PC-9 (cell line): ENCODE measurements around the gene RLN3. TPM values are rescaled to one million over a fixed set of nuclear protein-coding genes. Genes with fewer than 3 reads are reported as not detected.

Experiments used
- Bru-seq: library from RNA; stranded (reverse); fragments of 400-500 nt; gene quantifications from one replicate; lab custom pipeline; 2021; lab: Mats Ljungman, UMichigan
- BruChase-seq, 2 experiments: library from RNA; stranded (reverse); fragments of 400-500 nt; gene quantifications; one replicate each; lab custom pipeline; 2021; lab: Mats Ljungman, UMichigan
- BruUV-seq: library from RNA; stranded (reverse); fragments of 400-500 nt; replicated peaks from 2 replicates; lab custom pipeline; 2021; lab: Mats Ljungman, UMichigan
- CTCF ChIA-PET: fragments of 300-600 bp; sonication (Branson Sonifier 250); formaldehyde crosslinking; loops from one replicate; lab custom pipeline; 2022; ENCODE audit warnings: antibody characterized with exemption; lab: Charles Lee
- POLR2A ChIA-PET: fragments of 300-600 bp; sonication (Branson Sonifier 250); formaldehyde crosslinking; loops from one replicate; lab custom pipeline; 2022; ENCODE audit warnings: antibody characterized with exemption; ENCODE audit not compliant: unreplicated experiment; lab: Charles Lee
- DNase-seq, 2 experiments: peaks; one replicate each; pipeline versions ENCODE4 v3.0.0 to v3.0.0-alpha.2; 2015 to 2022; ENCODE audit warnings: mixed read lengths in 1 of 2
- H2AFZ ChIP-seq: fragments of 200-600 bp; sonication (generic); 2 replicates; pipeline ENCODE4 v1.8.1; 2017; ENCODE audit warnings: antibody characterized with exemption
- H3F3A ChIP-seq: fragments of 200-600 bp; sonication (generic); 2 replicates; pipeline ENCODE4 v1.8.1; 2017; ENCODE audit warnings: antibody characterized with exemption, mild to moderate bottlenecking, low read depth; ENCODE audit not compliant: insufficient read depth
- H3K27ac ChIP-seq: fragments of 200-600 bp; sonication (generic); 2 replicates; pipeline ENCODE4 v1.6.1; 2016; ENCODE audit warnings: mixed run types
- H3K27me3 ChIP-seq: fragments of 200-600 bp; sonication (generic); 2 replicates; pipeline ENCODE4 v1.6.1; 2016; ENCODE audit warnings: low read depth, mixed run types; ENCODE audit not compliant: insufficient read depth
- H3K36me3 ChIP-seq: fragments of 200-600 bp; sonication (generic); 2 replicates; pipeline ENCODE4 v1.6.1; 2016; ENCODE audit warnings: low read depth, mixed run types
- H3K4me1 ChIP-seq: fragments of 200-600 bp; sonication (generic); replicated peaks from 2 replicates; pipeline ENCODE4 v1.6.1; 2016; ENCODE audit warnings: mixed run types; ENCODE audit not compliant: insufficient read depth
- H3K4me2 ChIP-seq: fragments of 200-600 bp; sonication (generic); 2 replicates; pipeline ENCODE4 v1.6.1; 2017; ENCODE audit warnings: mixed run types
- H3K4me3 ChIP-seq: fragments of 200-600 bp; sonication (generic); 2 replicates; pipeline ENCODE4 v1.6.1; 2016; ENCODE audit warnings: mixed run types
- H3K79me2 ChIP-seq: fragments of 200-600 bp; sonication (generic); 2 replicates; pipeline ENCODE4 v1.6.1; 2017; ENCODE audit warnings: low read depth, mixed run types
- H3K9me2 ChIP-seq: fragments of 200-600 bp; sonication (generic); 2 replicates; pipeline ENCODE4 v1.8.1; 2017; ENCODE audit warnings: mild to moderate bottlenecking; ENCODE audit not compliant: insufficient read depth
- H3K9me3 ChIP-seq: fragments of 200-600 bp; sonication (generic); 2 replicates; pipeline ENCODE4 v1.8.1; 2016; ENCODE audit warnings: low read depth; ENCODE audit not compliant: insufficient read depth
- H4K20me1 ChIP-seq: fragments of 200-600 bp; sonication (generic); 2 replicates; pipeline ENCODE4 v1.8.1; 2017; ENCODE audit not compliant: insufficient read depth
- EZH2 ChIP-seq: fragments of 200-600 bp; sonication (generic); IDR thresholded peaks from 2 replicates; pipeline ENCODE4 v1.8.0; 2017; ENCODE audit warnings: antibody characterized with exemption, low read depth
- intact Hi-C: fragments of 100-400 bp; cut with micrococcal nuclease; formaldehyde crosslinking; loops from one replicate; pipeline ENCODE4 v1.10.0; 2022; ENCODE audit not compliant: unreplicated experiment
- long read RNA-seq: library from polyadenylated mRNA; stranded (forward); transcript quantifications from one replicate; pipeline ENCODE4 v2.0.0, GENCODE V29; 2022
- total RNA-seq: library from RNA; stranded (reverse); gene quantifications from 2 replicates; pipeline ENCODE4 v1.2.3, GENCODE V29; 2021
- TF ChIP-seq, protein P1 (sequence below): fragments of 200-600 bp; sonication (generic); conservative IDR thresholded peaks from 2 replicates; pipeline ENCODE4 v1.6.1; 2017; ENCODE audit warnings: mixed run types, antibody characterized with exemption, mild to moderate bottlenecking, moderate library complexity

The RLN3 gene, protein sequence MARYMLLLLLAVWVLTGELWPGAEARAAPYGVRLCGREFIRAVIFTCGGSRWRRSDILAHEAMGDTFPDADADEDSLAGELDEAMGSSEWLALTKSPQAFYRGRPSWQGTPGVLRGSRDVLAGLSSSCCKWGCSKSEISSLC
- total RNA-seq (not detected in 2 replicates), Bru-seq, nascent RNA (not detected), BruChase-seq, experiment 1, labeled RNA remaining after a 2-hour chase (percentile 13 among the genes with signal in this experiment), BruChase-seq, experiment 2, labeled RNA remaining after a 6-hour chase (not detected)
- long read RNA-seq: 0 reads

DNA sequence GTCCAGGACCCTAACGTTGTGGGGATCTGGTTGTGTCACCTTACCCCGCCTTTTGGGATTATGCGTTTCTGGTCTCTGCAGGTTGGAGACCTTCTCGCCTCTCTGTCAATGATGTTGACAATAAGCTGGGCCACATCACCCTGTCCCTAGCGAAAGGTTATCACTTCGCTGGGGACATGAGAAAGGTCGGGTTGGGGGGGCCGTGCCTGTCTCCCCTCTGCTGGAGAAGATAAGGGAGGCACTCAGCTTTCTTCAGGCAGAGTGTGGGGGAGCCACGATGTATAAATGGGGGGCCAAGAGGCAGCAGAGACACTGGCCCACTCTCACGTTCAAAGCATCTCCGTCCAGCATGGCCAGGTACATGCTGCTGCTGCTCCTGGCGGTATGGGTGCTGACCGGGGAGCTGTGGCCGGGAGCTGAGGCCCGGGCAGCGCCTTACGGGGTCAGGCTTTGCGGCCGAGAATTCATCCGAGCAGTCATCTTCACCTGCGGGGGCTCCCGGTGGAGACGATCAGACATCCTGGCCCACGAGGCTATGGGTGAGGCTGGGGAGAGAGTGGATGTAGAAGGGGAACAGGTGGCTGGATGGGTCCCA is at the start of gene RLN3:
Gene RLN3 (plus strand): TSS at position 293 of the 595 bp plus-strand sequence. CDS start 57 bp downstream, at position 350.
- no peaks in the 10 kb centered on the region for H3K79me2 ChIP-seq
- no TSS peak for BruUV-seq
- H3K36me3 ChIP-seq: no peaks in the 10 kb centered on the region
- no peak within 1 kb of the TSS for H3K4me2 ChIP-seq
- DNase-seq: no peak
- H3K4me1 ChIP-seq: peaks cover 24% of the 10 kb centered on the region
- POLR2A ChIA-PET: no interaction called here
- H2AFZ ChIP-seq: no peak within 1 kb of the TSS
- no peaks in the 10 kb centered on the region for H3K9me2 ChIP-seq
- H3F3A ChIP-seq: peaks cover 45% of the 10 kb centered on the region
- H3K4me3 ChIP-seq: no peak within 1 kb of the TSS
- CTCF ChIA-PET: no interaction called here
- no peaks in the 10 kb centered on the region for H3K9me3 ChIP-seq
- TF ChIP-seq EZH2: no peak
- TF ChIP-seq, protein P1, sequence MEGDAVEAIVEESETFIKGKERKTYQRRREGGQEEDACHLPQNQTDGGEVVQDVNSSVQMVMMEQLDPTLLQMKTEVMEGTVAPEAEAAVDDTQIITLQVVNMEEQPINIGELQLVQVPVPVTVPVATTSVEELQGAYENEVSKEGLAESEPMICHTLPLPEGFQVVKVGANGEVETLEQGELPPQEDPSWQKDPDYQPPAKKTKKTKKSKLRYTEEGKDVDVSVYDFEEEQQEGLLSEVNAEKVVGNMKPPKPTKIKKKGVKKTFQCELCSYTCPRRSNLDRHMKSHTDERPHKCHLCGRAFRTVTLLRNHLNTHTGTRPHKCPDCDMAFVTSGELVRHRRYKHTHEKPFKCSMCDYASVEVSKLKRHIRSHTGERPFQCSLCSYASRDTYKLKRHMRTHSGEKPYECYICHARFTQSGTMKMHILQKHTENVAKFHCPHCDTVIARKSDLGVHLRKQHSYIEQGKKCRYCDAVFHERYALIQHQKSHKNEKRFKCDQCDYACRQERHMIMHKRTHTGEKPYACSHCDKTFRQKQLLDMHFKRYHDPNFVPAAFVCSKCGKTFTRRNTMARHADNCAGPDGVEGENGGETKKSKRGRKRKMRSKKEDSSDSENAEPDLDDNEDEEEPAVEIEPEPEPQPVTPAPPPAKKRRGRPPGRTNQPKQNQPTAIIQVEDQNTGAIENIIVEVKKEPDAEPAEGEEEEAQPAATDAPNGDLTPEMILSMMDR: no peak
- no peaks in the 10 kb centered on the region for H4K20me1 ChIP-seq
- H3K27ac ChIP-seq: no peak within 1 kb of the TSS
- no peaks in the 10 kb centered on the region for H3K27me3 ChIP-seq
- intact Hi-C loops: no loop called here

DNA sequence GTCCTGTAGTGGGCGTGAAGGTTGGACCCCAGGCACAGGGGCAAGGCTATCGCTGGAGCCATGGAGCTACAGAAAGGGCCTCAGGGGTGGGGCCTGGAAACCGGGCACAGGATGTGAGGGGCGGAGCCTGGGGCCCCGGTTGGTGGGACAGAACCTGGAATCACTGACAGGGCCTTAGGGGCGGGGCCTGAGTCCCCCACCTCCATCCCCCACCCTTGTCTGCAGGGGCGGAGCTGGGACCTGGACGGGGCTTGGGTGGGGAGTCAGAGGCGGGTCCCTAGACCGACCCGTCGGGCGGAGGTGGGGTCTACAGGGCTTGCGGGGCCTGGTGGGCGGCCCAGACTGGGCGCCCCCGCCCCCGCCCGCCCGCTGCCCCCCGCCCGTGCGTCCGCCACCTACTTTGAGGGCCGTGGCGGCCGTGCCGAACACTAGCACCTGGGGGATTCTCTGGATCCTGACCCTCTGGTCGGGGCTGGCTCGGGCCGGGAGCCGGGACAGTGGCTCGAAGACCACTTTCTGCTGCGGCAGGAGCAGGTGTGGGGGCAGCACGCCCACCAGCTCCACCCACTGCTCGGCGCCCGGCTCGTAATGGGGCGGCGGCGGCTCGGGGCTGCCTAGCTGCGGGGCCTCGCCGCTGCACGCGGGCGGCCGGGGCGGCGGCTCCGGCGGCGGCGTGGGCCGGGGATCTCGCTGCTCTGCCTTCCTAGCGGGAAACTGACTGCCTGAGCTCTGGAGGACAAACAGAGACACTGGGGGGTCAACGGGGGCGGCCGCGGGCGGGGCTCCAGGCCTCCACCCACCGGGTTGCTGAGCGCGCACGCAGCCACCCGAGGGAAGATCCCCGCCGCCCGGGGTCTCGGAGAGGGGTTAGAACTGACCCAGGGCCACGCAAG is 49.4 kb upstream of the RLN3 start:
- intact Hi-C loops: no loop called here
- CTCF ChIA-PET: interaction anchor here (0.6 kb wide), 1 partner anchor 158 kb away, joined by 3 read pairs; the partner anchor contains the start of gene ASF1B
- DNase-seq: no peak

More for the DNA sequence above, 49.4 kb upstream of the RLN3 start:
- no peaks in the 10 kb centered on the region for H3K27me3 ChIP-seq
- no peaks in the 10 kb centered on the region for H4K20me1 ChIP-seq
- H3K9me3 ChIP-seq: no peaks in the 10 kb centered on the region
- no peaks in the 10 kb centered on the region for H3K36me3 ChIP-seq
- no peak overlapping the region for H3K27ac ChIP-seq
- H3K9me2 ChIP-seq: no peaks in the 10 kb centered on the region
- BruUV-seq: no TSS peak
- no peak overlapping the region for H3K4me2 ChIP-seq
- no peaks in the 10 kb centered on the region for H3K79me2 ChIP-seq
- no peak overlapping the region for H2AFZ ChIP-seq
- no peak overlapping the region for H3K4me3 ChIP-seq
- no peaks in the 10 kb centered on the region for H3K4me1 ChIP-seq
- peaks cover 15% of the 10 kb centered on the region for H3F3A ChIP-seq
- no peak for TF ChIP-seq EZH2
- TF ChIP-seq, protein P1: no peak
- POLR2A ChIA-PET: interaction anchor here (0.7 kb wide), 2 partner anchors 20 to 52 kb away, joined by 3 to 4 read pairs; no protein-coding TSS in a partner anchor
